HEK293 (cell line): ENCODE results near the gene WDTC1.

Experiments
- ATF2 ChIP-seq: fragments of 450-650 bp; formaldehyde crosslinking; IDR thresholded peaks from 2 replicates; pipeline ENCODE4 v1.5.1; 2016; ENCODE audit warnings: missing biosample characterization, missing genetic modification characterization, low read depth
- IKZF3 ChIP-seq: fragments of 450-650 bp; IDR thresholded peaks from 2 replicates; pipeline ENCODE4 v1.5.0; 2018; ENCODE audit warnings: missing biosample characterization, mild to moderate bottlenecking, missing genetic modification characterization, moderate library complexity
- SALL2 ChIP-seq: fragments of 450-650 bp; formaldehyde crosslinking; IDR thresholded peaks from 2 replicates; pipeline ENCODE4 v1.5.0; 2017; ENCODE audit warnings: missing biosample characterization, mild to moderate bottlenecking, missing genetic modification characterization, borderline replicate concordance
- ZFP37 ChIP-seq: fragments of 450-650 bp; formaldehyde crosslinking; IDR thresholded peaks from 2 replicates; pipeline ENCODE4 v1.5.1; 2016; ENCODE audit warnings: missing biosample characterization, missing genetic modification characterization
- ZNF302 ChIP-seq: fragments of 450-650 bp; formaldehyde crosslinking; IDR thresholded peaks from 2 replicates; pipeline ENCODE4 v1.5.1; 2016; ENCODE audit warnings: missing biosample characterization, missing genetic modification characterization, low read depth
- ZNF362 ChIP-seq: fragments of 450-650 bp; formaldehyde crosslinking; IDR thresholded peaks from 2 replicates; pipeline ENCODE4 v1.5.1; 2016; ENCODE audit warnings: missing biosample characterization, missing genetic modification characterization
- TF ChIP-seq, protein P1 (sequence below): fragments of 450-650 bp; formaldehyde crosslinking; IDR thresholded peaks from 2 replicates; pipeline ENCODE4 v1.5.1; 2016; ENCODE audit warnings: missing biosample characterization, missing genetic modification characterization
- TF ChIP-seq, protein P2 (sequence below): fragments of 450-650 bp; formaldehyde crosslinking; IDR thresholded peaks from 2 replicates; pipeline ENCODE4 v1.5.1; 2016; ENCODE audit warnings: missing biosample characterization, missing genetic modification characterization

DNA sequence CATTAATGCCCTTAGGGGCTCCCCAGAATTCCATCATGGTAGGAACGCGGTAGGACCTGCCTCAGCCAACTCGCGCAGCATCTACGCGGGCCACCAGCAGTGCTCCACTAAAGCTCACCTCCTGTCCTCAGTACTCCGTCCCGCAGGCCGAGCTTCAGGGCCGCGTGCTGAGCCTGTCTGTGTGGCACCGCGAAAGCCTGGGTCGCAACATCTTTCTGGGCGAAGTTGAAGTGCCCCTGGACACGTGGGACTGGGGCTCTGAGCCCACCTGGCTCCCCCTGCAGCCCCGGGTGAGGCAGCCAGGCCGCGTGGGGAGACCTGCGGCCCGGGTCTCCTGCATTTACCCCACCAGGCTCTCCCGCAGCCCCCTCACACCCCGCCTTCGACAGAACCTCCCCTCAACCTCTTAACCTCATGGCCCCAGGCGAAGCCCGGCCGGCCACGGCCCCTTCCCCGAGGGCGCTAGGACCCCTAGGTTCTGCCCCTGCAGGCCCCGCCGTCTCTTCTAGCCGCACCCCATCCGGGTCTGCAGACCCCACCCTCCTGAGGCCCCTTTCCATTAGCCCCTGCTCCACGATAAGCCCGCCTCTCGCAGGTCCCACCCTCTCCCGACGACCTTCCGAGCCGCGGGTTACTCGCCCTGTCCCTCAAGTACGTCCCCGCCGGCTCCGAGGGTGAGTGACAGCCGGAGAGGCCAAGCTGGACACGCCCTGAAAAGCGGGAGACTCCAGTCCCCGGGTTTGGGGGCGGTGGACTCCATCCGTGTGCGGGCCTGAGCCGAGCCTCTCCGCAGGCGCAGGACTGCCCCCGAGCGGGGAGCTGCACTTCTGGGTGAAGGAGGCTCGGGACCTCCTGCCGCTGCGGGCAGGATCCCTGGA, 116.5 kb downstream of the WDTC1 start:
- TF ChIP-seq, protein P1, sequence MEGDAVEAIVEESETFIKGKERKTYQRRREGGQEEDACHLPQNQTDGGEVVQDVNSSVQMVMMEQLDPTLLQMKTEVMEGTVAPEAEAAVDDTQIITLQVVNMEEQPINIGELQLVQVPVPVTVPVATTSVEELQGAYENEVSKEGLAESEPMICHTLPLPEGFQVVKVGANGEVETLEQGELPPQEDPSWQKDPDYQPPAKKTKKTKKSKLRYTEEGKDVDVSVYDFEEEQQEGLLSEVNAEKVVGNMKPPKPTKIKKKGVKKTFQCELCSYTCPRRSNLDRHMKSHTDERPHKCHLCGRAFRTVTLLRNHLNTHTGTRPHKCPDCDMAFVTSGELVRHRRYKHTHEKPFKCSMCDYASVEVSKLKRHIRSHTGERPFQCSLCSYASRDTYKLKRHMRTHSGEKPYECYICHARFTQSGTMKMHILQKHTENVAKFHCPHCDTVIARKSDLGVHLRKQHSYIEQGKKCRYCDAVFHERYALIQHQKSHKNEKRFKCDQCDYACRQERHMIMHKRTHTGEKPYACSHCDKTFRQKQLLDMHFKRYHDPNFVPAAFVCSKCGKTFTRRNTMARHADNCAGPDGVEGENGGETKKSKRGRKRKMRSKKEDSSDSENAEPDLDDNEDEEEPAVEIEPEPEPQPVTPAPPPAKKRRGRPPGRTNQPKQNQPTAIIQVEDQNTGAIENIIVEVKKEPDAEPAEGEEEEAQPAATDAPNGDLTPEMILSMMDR (tag by site-specific recombination) = no peak
- TF ChIP-seq SALL2 (tag by site-specific recombination) (no peak), ATF2 (tag by site-specific recombination) (no peak), ZNF302 (no peak), ZFP37 (tag by site-specific recombination) (no peak), IKZF3 (tag by site-specific recombination) (no peak), ZNF362 (no peak)
- TF ChIP-seq, protein P2, sequence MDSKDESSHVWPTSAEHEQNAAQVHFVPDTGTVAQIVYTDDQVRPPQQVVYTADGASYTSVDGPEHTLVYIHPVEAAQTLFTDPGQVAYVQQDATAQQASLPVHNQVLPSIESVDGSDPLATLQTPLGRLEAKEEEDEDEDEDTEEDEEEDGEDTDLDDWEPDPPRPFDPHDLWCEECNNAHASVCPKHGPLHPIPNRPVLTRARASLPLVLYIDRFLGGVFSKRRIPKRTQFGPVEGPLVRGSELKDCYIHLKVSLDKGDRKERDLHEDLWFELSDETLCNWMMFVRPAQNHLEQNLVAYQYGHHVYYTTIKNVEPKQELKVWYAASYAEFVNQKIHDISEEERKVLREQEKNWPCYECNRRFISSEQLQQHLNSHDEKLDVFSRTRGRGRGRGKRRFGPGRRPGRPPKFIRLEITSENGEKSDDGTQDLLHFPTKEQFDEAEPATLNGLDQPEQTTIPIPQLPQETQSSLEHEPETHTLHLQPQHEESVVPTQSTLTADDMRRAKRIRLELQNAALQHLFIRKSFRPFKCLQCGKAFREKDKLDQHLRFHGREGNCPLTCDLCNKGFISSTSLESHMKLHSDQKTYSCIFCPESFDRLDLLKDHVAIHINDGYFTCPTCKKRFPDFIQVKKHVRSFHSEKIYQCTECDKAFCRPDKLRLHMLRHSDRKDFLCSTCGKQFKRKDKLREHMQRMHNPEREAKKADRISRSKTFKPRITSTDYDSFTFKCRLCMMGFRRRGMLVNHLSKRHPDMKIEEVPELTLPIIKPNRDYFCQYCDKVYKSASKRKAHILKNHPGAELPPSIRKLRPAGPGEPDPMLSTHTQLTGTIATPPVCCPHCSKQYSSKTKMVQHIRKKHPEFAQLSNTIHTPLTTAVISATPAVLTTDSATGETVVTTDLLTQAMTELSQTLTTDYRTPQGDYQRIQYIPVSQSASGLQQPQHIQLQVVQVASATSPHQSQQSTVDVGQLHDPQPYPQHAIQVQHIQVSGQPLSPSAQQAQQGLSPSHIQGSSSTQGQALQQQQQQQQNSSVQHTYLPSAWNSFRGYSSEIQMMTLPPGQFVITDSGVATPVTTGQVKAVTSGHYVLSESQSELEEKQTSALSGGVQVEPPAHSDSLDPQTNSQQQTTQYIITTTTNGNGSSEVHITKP (tag by site-specific recombination) = no peak
